ENCODE data around the gene ADAM10. TPM values are rescaled to one million over a fixed set of nuclear protein-coding genes. Genes with fewer than 3 reads are reported as not detected.

The ADAM10 gene
- total and polyA plus RNA-seq, 2 of the 8 experiments (the other 6 are each of a cell fraction or from before 2014, with no cell fraction given) = 46.5 to 163 TPM

DNA sequence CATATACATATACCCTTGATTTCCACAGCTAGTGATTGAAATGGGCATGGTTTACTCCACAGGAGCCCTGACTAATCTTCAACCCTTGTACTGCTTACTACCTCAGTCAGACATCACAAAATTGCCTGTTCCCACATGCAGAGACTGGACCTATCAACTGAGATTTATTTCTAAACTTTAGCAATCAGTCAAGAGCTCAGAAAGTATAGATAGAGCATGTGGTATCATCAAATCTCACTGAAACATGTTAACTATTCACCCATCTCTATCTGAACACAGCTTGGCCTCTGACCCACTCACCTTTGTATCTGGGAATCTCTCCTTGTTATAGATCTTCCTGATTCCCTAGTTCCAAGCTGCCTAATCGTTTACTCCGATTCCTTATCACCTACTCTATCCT lies 14.6 kb downstream of the ADAM10 start:
- Histone ChIP-seq H3K4me1 (replicated peaks in 1 of 4; ENCODE audit: control insufficient read depth in 3 of 4, insufficient read depth in 4 of 4, low read length in 3 of 4) (peaks cover 0 to 4% (median under 1%) of the 10 kb centered on the region in 4 experiments; a peak in 1 of 7 replicates), H3K56ac (replicated peaks; ENCODE audit: insufficient read length, low read depth, low read length) (no peak overlapping the region), H2BK12ac (ENCODE audit: low read depth, low read length) (no peak overlapping the region), H3K79me2 (ENCODE audit: control insufficient read depth in 1 of 2, insufficient read depth in 2 of 2, low read length in 2 of 2) (peaks cover 7 to 97% of the 10 kb centered on the region in 2 experiments; a peak in 3 of 4 replicates), H2BK15ac (ENCODE audit: low read length) (no peak overlapping the region), H3K4me2 (ENCODE audit: insufficient read depth in 1 of 2, low read depth in 2 of 2, low read length in 2 of 2) (no peak overlapping the region), H2BK5ac (ENCODE audit: low read depth, low read length) (no peak overlapping the region), H4K8ac (ENCODE audit: extremely low read depth, insufficient read depth, low read length) (no peak overlapping the region), H3K18ac (ENCODE audit: extremely low read depth, low read length) (no peak overlapping the region), H3K79me1 (ENCODE audit: low read depth, low read length) (no peaks in the 10 kb centered on the region; the same call in none of the 2 replicates), H2BK20ac (ENCODE audit: low read length) (no peak overlapping the region), H3K23ac (ENCODE audit: insufficient read length) (no peak overlapping the region), H4K5ac (ENCODE audit: insufficient read length, low read depth, low read length) (no peak overlapping the region), H3K4me3 (ENCODE audit: extremely low read depth in 1 of 4, insufficient read depth in 2 of 4, low read depth in 3 of 4, low read length in 4 of 4) (no peak overlapping the region), H2AK5ac (ENCODE audit: low read depth, low read length) (no peak overlapping the region), H3K27me3 (replicated peaks in 1 of 4; ENCODE audit: control insufficient read depth in 3 of 4, extremely low read depth in 1 of 4, insufficient read depth in 3 of 4, low read length in 3 of 4) (no peaks in the 10 kb centered on the region), H2AFZ (ENCODE audit: low read length) (no peak overlapping the region), H3K4ac (replicated peaks; ENCODE audit: insufficient read length, low read depth, low read length) (no peak overlapping the region), H3K23me2 (ENCODE audit: low read depth, low read length) (no peaks in the 10 kb centered on the region), H3K14ac (ENCODE audit: insufficient read length) (no peak overlapping the region), H4K91ac (replicated peaks; ENCODE audit: insufficient read length, low read length) (no peak overlapping the region), H3K27ac (ENCODE audit: low read depth, low read length) (no peak overlapping the region), H4K20me1 (replicated peaks in 1 of 2; ENCODE audit: control insufficient read depth in 1 of 2, insufficient read depth in 2 of 2, low read length in 2 of 2) (peaks cover 21 to 24% of the 10 kb centered on the region in 2 experiments), H2BK120ac (replicated peaks; ENCODE audit: low read depth, low read length) (no peak overlapping the region), H3K36me3 (ENCODE audit: control insufficient read depth in 2 of 4, insufficient read depth in 4 of 4, low read length in 3 of 4) (no peaks in the 10 kb centered on the region), H3K9ac (replicated peaks in 1 of 4; ENCODE audit: extremely low read depth in 1 of 4, low read depth in 3 of 4, low read length in 3 of 4) (no peak overlapping the region), H3K9me3 (ENCODE audit: insufficient read depth in 2 of 2, low read depth in 1 of 2, low read length in 1 of 2) (no peaks in the 10 kb centered on the region)
- 86% methylated on average over 2 of the region's 2 CpGs; no CpG with 5 or more reads in 1 of the 2 experiments for WGBS, 2 experiments (ENCODE audit: extremely low coverage in 1 of 2, insufficient coverage in 1 of 2, insufficient read length in 1 of 2, insufficient replicate concordance in 2 of 2, low coverage in 1 of 2, low lambda C conversion rate in 2 of 2, missing lambda C conversion rate in 1 of 2)
- no peak for TF ChIP-seq SIX5 (IDR thresholded peaks at IDR 0.05; ENCODE audit: low read depth, low read length)
- no peak for TF ChIP-seq NANOG (IDR thresholded peaks at IDR 0.05; ENCODE audit: insufficient read depth, low read depth, low read length, poor library complexity, severe bottlenecking)
- TF ChIP-seq RXRA (IDR thresholded peaks at IDR 0.05; ENCODE audit: insufficient read depth, low read depth, low read length) = no peak
- TF ChIP-seq SP1 (IDR thresholded peaks at IDR 0.05; ENCODE audit: low read depth, low read length) = no peak
- TF ChIP-seq, protein P1, sequence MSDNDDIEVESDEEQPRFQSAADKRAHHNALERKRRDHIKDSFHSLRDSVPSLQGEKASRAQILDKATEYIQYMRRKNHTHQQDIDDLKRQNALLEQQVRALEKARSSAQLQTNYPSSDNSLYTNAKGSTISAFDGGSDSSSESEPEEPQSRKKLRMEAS (IDR thresholded peaks at IDR 0.05) = no peak
- TF ChIP-seq TAF7 (optimal IDR thresholded peaks at IDR 0.05; ENCODE audit: borderline replicate concordance, low read depth, low read length) = no peak
- no peak for TF ChIP-seq RBBP5 (IDR thresholded peaks at IDR 0.05; ENCODE audit: borderline replicate concordance, low read depth, low read length)
- TF ChIP-seq, protein P2, sequence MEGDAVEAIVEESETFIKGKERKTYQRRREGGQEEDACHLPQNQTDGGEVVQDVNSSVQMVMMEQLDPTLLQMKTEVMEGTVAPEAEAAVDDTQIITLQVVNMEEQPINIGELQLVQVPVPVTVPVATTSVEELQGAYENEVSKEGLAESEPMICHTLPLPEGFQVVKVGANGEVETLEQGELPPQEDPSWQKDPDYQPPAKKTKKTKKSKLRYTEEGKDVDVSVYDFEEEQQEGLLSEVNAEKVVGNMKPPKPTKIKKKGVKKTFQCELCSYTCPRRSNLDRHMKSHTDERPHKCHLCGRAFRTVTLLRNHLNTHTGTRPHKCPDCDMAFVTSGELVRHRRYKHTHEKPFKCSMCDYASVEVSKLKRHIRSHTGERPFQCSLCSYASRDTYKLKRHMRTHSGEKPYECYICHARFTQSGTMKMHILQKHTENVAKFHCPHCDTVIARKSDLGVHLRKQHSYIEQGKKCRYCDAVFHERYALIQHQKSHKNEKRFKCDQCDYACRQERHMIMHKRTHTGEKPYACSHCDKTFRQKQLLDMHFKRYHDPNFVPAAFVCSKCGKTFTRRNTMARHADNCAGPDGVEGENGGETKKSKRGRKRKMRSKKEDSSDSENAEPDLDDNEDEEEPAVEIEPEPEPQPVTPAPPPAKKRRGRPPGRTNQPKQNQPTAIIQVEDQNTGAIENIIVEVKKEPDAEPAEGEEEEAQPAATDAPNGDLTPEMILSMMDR (IDR thresholded peaks at IDR 0.05; ENCODE audit: control extremely low read depth in 1 of 3, insufficient read depth in 1 of 3, low read depth in 1 of 3, low read length in 3 of 3) = no peak
- no peak for TF ChIP-seq EGR1 (IDR thresholded peaks at IDR 0.05; ENCODE audit: borderline replicate concordance, low read depth, low read length)
- TF ChIP-seq GTF2F1 (IDR thresholded peaks at IDR 0.05; ENCODE audit: borderline replicate concordance, low read depth, low read length) = no peak
- TF ChIP-seq CHD2 (IDR thresholded peaks at IDR 0.05; ENCODE audit: low read length) = no peak
- ChIA-PET CTCF (ENCODE audit: partially characterized antibody) (interaction anchor here (1.2 kb wide), 1 partner anchor 12 kb away, joined by 3 read pairs; no protein-coding TSS in a partner anchor), POLR2A (ENCODE audit: partially characterized antibody) (interaction anchor here (0.9 to 1.2 kb wide), 2 partner anchors 11 to 15 kb away, joined by 3 read pairs; no protein-coding TSS in a partner anchor)
- no peak for DNase-seq (ENCODE audit: low read depth in 1 of 2, low spot score in 2 of 2)
- FAIRE-seq = no peak

All from H1 (cell line).